A549 (cell line): ENCODE measurements around the gene ADIRF. TPM values are rescaled to one million over a fixed set of nuclear protein-coding genes. Genes with fewer than 3 reads are reported as not detected.
"Not testable (repeated sequence)": the region's sequence is repeated elsewhere in the genome, so short reads cannot be mapped to it uniquely, and the experiment has no call there.

Experiments
- ATAC-seq, 2 experiments: fragments of 200-7000 bp in 1 of 2; fragments of >200 bp in 1 of 2; cut with Nextera tagmentation in 1 of 2; cut with Tn5 transposase in 1 of 2; 3 replicates each; pipeline versions ENCODE4 v1.8.0 to v1.9.1; 2018 to 2020; ENCODE audit warnings: mild to moderate bottlenecking in 1 of 2, moderate library complexity in 1 of 2
- CTCF ChIA-PET: fragments of 300-600 bp; sonication (Branson Sonifier 250); formaldehyde crosslinking; extraction: SDS; loops from one replicate; lab custom pipeline; 2021; ENCODE audit warnings: antibody characterized with exemption, inconsistent platforms; lab: Yijun Ruan, JAX
- POLR2A ChIA-PET: fragments of 350-600 bp; formaldehyde crosslinking; extraction: SDS; loops from one replicate; lab custom pipeline; 2021; ENCODE audit warnings: antibody characterized with exemption, inconsistent platforms; lab: Yijun Ruan, JAX
- DNase-seq, 2 experiments: peaks; one replicate each; pipeline versions ENCODE4 v3.0.0 to v3.0.0-alpha.2; 2011 to 2016; ENCODE audit warnings: low read depth in 1 of 2, low spot score in 1 of 2
- FAIRE-seq: peaks from 2 replicates; lab custom pipeline; 2011; peaks lifted over from hg19 to GRCh38; lab: Jason Lieb, UNC
- H3K27ac ChIP-seq, 2 experiments: fragments of >200 bp; sonication (Bioruptor Twin); formaldehyde crosslinking; 3 replicates each; pipeline ENCODE4 v1.5.1; 2016 to 2017
- H3K4me1 ChIP-seq: fragments of >200 bp; sonication (Bioruptor Twin); formaldehyde crosslinking; 3 replicates; pipeline ENCODE4 v1.6.1; 2016
- H3K4me2 ChIP-seq: fragments of >200 bp; sonication (Bioruptor Twin); formaldehyde crosslinking; 3 replicates; pipeline ENCODE4 v1.6.1; 2016
- H3K4me3 ChIP-seq: fragments of >200 bp; sonication (Bioruptor Twin); formaldehyde crosslinking; 3 replicates; pipeline ENCODE4 v1.5.1; 2016
- H3K9me3 ChIP-seq: fragments of >200 bp; sonication (Bioruptor Twin); formaldehyde crosslinking; 3 replicates; pipeline ENCODE4 v1.6.1; 2016
- WGBS: methylation state at CpG from one replicate; pipeline ENCODE4 v1.1.6; 2017; ENCODE audit errors: missing lambda C conversion rate; 5-methylcytosine and 5-hydroxymethylcytosine counted together
- polyA plus RNA-seq, 4 experiments: library from polyadenylated mRNA; depleted of rRNA in 3 of 4; stranded (reverse); fragments of >200 nt; fragmentation: RNase III in 1 of 4; extraction: RNeasy Plus Mini Kit Qiagen cat#74134 plus additional on column Dnase treatment in 1 of 4; gene quantifications; 2 replicates in 3 of 4; 3 replicates in 1 of 4; pipeline ENCODE4 v1.2.3, GENCODE V29; 2011 to 2017
- small RNA-seq, 6 experiments: library from RNA; depleted of rRNA; stranded (forward); fragments of <200 nt; gene quantifications; one replicate each; pipeline ENCODE3, GENCODE V24; 2012

Gene ADIRF
- polyA plus RNA-seq, 2 of the 4 experiments (the other 2 are of a cell fraction) = not detected

- WGBS = 78% methylated on average over 7 of the region's 7 CpGs
- H3K9me3 ChIP-seq, DNase-seq, FAIRE-seq, H3K4me3 ChIP-seq, POLR2A ChIA-PET, ATAC-seq, CTCF ChIA-PET: not testable (repeated sequence)
- Histone ChIP-seq H3K4me1 (peaks cover 10% of the 10 kb centered on the region), H3K27ac (peak overlapping the region in 1 of 2 experiments; percentile 38; a peak in 1 of 6 replicates), H3K4me2 (peak overlapping the region; percentile 61; the same call in 2 of the 3 replicates)
Observed at GRCh38 chr10:87008303-87008702, 40.0 kb downstream of the ADIRF start.

- H3K9me3 ChIP-seq, POLR2A ChIA-PET, DNase-seq, H3K4me3 ChIP-seq, H3K27ac ChIP-seq, CTCF ChIA-PET, ATAC-seq, H3K4me2 ChIP-seq, FAIRE-seq: not testable (repeated sequence)
- peaks cover 10% of the 10 kb centered on the region for H3K4me1 ChIP-seq
- 96% methylated on average over 17 of the region's 18 CpGs for WGBS
Observed at GRCh38 chr10:87009134-87009696, 40.9 kb downstream of the ADIRF start.

- 60% methylated on average over 3 of the region's 3 CpGs for WGBS
- ATAC-seq, H3K9me3 ChIP-seq, POLR2A ChIA-PET, H3K4me3 ChIP-seq, H3K4me2 ChIP-seq, FAIRE-seq, CTCF ChIA-PET, DNase-seq, H3K27ac ChIP-seq, H3K4me1 ChIP-seq: not testable (repeated sequence)
Observed at GRCh38 chr10:87013528-87013927, 45.2 kb downstream of the ADIRF start.

DNA sequence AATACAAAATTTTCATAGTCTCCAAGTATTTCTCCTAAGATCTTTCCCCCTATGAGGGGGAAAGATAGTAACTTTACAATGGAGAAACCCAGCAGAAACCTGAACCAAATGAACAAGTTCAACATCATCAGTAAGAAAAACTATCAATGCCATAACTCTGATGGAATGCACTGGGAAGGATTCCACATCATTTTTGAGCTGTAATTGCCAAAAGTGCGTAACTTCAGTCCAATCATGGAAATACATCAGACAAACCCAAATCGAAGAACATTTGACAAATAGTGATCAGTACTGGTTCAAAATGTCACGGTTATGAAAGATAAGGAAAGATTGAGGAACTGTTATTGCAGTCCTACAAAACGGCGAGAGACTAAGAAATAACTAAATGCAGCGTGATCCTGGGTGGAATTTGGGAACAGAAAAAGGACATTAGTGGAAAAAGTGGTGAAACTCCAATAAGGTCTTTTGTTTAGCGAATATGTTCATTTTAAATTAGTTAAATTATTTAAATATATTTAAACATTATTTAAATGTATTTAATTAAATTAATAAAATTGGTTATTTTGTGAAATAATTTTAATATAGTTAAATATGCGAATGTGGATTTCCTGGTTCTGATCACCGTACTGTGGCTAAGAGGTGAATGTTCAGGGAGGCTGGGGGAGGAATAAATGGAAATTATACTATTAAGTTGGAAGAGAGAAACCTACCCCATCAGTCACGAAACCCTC lies 46.9 kb downstream of the ADIRF start:
- ATAC-seq, H3K4me1 ChIP-seq, H3K9me3 ChIP-seq, H3K27ac ChIP-seq, FAIRE-seq, DNase-seq, H3K4me2 ChIP-seq, POLR2A ChIA-PET, CTCF ChIA-PET, H3K4me3 ChIP-seq: not testable (repeated sequence)
- WGBS = 80% methylated on average over 10 of the region's 10 CpGs

- H3K9me3 ChIP-seq, FAIRE-seq, DNase-seq, H3K27ac ChIP-seq, H3K4me2 ChIP-seq, ATAC-seq, H3K4me1 ChIP-seq, CTCF ChIA-PET, H3K4me3 ChIP-seq, POLR2A ChIA-PET: not testable (repeated sequence)
- 80% methylated on average over 6 of the region's 6 CpGs for WGBS
Observed at GRCh38 chr10:87018127-87018526, 49.8 kb downstream of the ADIRF start.

DNA sequence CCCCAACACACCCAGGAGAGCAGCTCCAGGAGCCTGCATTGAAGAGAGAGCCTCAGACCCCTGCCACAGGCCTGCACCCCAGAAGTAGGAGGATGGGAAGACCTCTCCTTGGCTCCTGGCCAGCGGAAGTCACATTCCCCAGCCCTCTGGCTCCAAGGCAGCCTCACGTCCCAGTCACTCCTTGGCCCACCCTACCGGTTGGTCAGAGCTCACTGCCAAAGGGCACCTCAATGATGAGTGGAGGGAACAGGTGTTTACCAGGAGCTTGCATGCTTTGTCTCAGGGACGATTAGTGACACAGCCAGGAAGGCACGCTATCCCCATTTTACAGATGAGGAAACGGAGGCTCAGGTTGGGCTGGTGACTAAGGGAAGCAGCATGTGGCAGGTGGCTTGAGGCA lies 50.8 kb downstream of the ADIRF start:
- H3K4me2 ChIP-seq, CTCF ChIA-PET, H3K4me1 ChIP-seq, H3K27ac ChIP-seq, ATAC-seq, DNase-seq, H3K4me3 ChIP-seq, H3K9me3 ChIP-seq, POLR2A ChIA-PET, FAIRE-seq: not testable (repeated sequence)
- WGBS = 93% methylated on average over 6 of the region's 6 CpGs

- H3K4me1 ChIP-seq, H3K27ac ChIP-seq, CTCF ChIA-PET, POLR2A ChIA-PET, FAIRE-seq, H3K4me3 ChIP-seq, H3K9me3 ChIP-seq, H3K4me2 ChIP-seq, ATAC-seq, DNase-seq: not testable (repeated sequence)
- 71% methylated on average over 1 of the region's 1 CpG for WGBS
Observed at GRCh38 chr10:87019504-87019903, 51.2 kb downstream of the ADIRF start.

- CTCF ChIA-PET, ATAC-seq, H3K4me3 ChIP-seq, DNase-seq, FAIRE-seq, POLR2A ChIA-PET, H3K4me2 ChIP-seq, H3K4me1 ChIP-seq, H3K9me3 ChIP-seq: not testable (repeated sequence)
- WGBS = no CpG with 5 or more reads among the region's 9 CpGs
- 0 out of 6 replicates have a peak within 1 kb of the TSS, but pooled peaks of 1 of the 2 experiments have one; percentile 58 for H3K27ac ChIP-seq
Observed at GRCh38 chr10:87020056-87020455, 51.8 kb downstream of the ADIRF start, which contains the start of gene FAM25A. Gene FAM25A, plus strand, starts transcription at chr10:87020294. Its CDS starts 31 bp downstream, at chr10:87020325.

Small RNAs within 50 kb of the gene (small RNA-seq; reads per million reads assigned to genes)
- 0 reads per million in 6 experiments for gene BMS1P3
- gene FAM25A = 0 reads per million in 6 experiments

Other genes with a start within 250 kb of the ADIRF start
- 34.6 and 39.0 TPM in 2 replicates for gene BMPR1A, start 211.9 kb upstream of the ADIRF start, polyA plus RNA-seq (2011; rRNA removed)
- gene BMPR1A, start 211.9 kb upstream of the ADIRF start, polyA plus RNA-seq (2017; fragmentation: RNase III; extraction: RNeasy Plus Mini Kit Qiagen cat#74134 plus additional on column Dnase treatment) = 24.4 to 25.5 TPM (median 25.5 TPM) in 3 replicates
- 1.1 and 1.4 TPM in 2 replicates for gene MMRN2, start 10.9 kb upstream of the ADIRF start, polyA plus RNA-seq (2011; rRNA removed)
- gene MMRN2, start 10.9 kb upstream of the ADIRF start, polyA plus RNA-seq (2017; fragmentation: RNase III; extraction: RNeasy Plus Mini Kit Qiagen cat#74134 plus additional on column Dnase treatment) = 0.33 to 0.54 TPM (median 0.35 TPM) in 3 replicates
- 14.0 and 17.9 TPM in 2 replicates for gene SNCG, start 9.9 kb upstream of the ADIRF start, polyA plus RNA-seq (2011; rRNA removed)
- gene SNCG, start 9.9 kb upstream of the ADIRF start, polyA plus RNA-seq (2017; fragmentation: RNase III; extraction: RNeasy Plus Mini Kit Qiagen cat#74134 plus additional on column Dnase treatment) = 7.4 to 9.9 TPM (median 8.4 TPM) in 3 replicates
- not detected in 2 replicates for gene FAM25A, start 51.8 kb downstream of the ADIRF start, polyA plus RNA-seq (2011; rRNA removed)
- gene FAM25A, start 51.8 kb downstream of the ADIRF start, polyA plus RNA-seq (2017; fragmentation: RNase III; extraction: RNeasy Plus Mini Kit Qiagen cat#74134 plus additional on column Dnase treatment) = not detected in 3 replicates
- 117 and 118 TPM in 2 replicates for gene GLUD1, start 126.4 kb downstream of the ADIRF start, polyA plus RNA-seq (2011; rRNA removed)
- gene GLUD1, start 126.4 kb downstream of the ADIRF start, polyA plus RNA-seq (2017; fragmentation: RNase III; extraction: RNeasy Plus Mini Kit Qiagen cat#74134 plus additional on column Dnase treatment) = 71.6 to 74.4 TPM (median 72.7 TPM) in 3 replicates
- 39.9 and 45.4 TPM in 2 replicates for gene SHLD2, start 126.7 kb downstream of the ADIRF start, polyA plus RNA-seq (2011; rRNA removed)
- gene SHLD2, start 126.7 kb downstream of the ADIRF start, polyA plus RNA-seq (2017; fragmentation: RNase III; extraction: RNeasy Plus Mini Kit Qiagen cat#74134 plus additional on column Dnase treatment) = 22.9 to 25.4 TPM (median 24.4 TPM) in 3 replicates